ENCODE measurements around the gene DPM3. TPM values are rescaled to one million over a fixed set of nuclear protein-coding genes. Genes with fewer than 3 reads are reported as not detected.
"Not testable (repeated sequence)": the region's sequence is repeated elsewhere in the genome, so short reads cannot be mapped to it uniquely, and the experiment has no call there.

The DPM3 gene, protein sequence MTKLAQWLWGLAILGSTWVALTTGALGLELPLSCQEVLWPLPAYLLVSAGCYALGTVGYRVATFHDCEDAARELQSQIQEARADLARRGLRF
- total RNA-seq, result 100 to 1,000 TPM in 1 of 3 donors, 10 to 100 TPM in 2; 76.3 to 106 (median 78.4) TPM
- long read RNA-seq, donor 1, transcript DPM3-203 (2 exons, 409 nt), result major isoform, 15 of 20 reads
- long read RNA-seq, donor 1, partial matches to known transcripts, result 0 of 20 reads
- long read RNA-seq, donor 1, other reads (novel, unspliced or antisense), result 0 of 20 reads
- long read RNA-seq, donor 2, transcript DPM3-203 (2 exons, 409 nt), result major isoform, 11 of 23 reads
- long read RNA-seq, donor 2, transcript DPM3-202 (1 exons, 517 nt), result minor isoform, 9 of 23 reads
- long read RNA-seq, donor 2, partial matches to known transcripts, result 0 of 23 reads
- long read RNA-seq, donor 2, other reads (novel, unspliced or antisense), result 0 of 23 reads

- intact Hi-C loops (cut with DNase I, micrococcal nuclease), result no loop called here
- no peaks in the 10 kb centered on the region for H3K36me3 ChIP-seq (ENCODE audit: low read depth)
- peak; percentile 94 to 95 (median 95) for DNase-seq
- peaks cover 29% of the 10 kb centered on the region for H3K4me1 ChIP-seq (ENCODE audit: low read depth)
- H3K9me3 ChIP-seq, result no peaks in the 10 kb centered on the region
- peak within 1 kb of the TSS; percentile 53 for H3K4me3 ChIP-seq
- TF ChIP-seq, protein P1, sequence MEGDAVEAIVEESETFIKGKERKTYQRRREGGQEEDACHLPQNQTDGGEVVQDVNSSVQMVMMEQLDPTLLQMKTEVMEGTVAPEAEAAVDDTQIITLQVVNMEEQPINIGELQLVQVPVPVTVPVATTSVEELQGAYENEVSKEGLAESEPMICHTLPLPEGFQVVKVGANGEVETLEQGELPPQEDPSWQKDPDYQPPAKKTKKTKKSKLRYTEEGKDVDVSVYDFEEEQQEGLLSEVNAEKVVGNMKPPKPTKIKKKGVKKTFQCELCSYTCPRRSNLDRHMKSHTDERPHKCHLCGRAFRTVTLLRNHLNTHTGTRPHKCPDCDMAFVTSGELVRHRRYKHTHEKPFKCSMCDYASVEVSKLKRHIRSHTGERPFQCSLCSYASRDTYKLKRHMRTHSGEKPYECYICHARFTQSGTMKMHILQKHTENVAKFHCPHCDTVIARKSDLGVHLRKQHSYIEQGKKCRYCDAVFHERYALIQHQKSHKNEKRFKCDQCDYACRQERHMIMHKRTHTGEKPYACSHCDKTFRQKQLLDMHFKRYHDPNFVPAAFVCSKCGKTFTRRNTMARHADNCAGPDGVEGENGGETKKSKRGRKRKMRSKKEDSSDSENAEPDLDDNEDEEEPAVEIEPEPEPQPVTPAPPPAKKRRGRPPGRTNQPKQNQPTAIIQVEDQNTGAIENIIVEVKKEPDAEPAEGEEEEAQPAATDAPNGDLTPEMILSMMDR (IDR thresholded peaks at IDR 0.05), result no peak
- peak; percentile 69 for ATAC-seq
Observed at GRCh38 chr1:155139895-155140629, at the start of gene DPM3. DPM3 (minus strand) TSS chr1:155140531; CDS start chr1:155140240, 291 bp downstream.

- DNase-seq, result peak in 1 of 3 donors; percentile 49
- intact Hi-C loops (cut with DNase I, micrococcal nuclease); H3K36me3 ChIP-seq (ENCODE audit: low read depth); H3K9me3 ChIP-seq; H3K4me3 ChIP-seq; ATAC-seq: not testable (repeated sequence)
- H3K4me1 ChIP-seq (ENCODE audit: low read depth), result peaks cover 27% of the 10 kb centered on the region
Observed at GRCh38 chr1:155189926-155190325, 49.6 kb upstream of the DPM3 start.

GRCh38 chr1:155188268-155188667, 47.9 kb upstream of the DPM3 start:
- no peak overlapping the region for H3K4me3 ChIP-seq
- H3K9me3 ChIP-seq, result no peaks in the 10 kb centered on the region
- ATAC-seq, result no peak
- peaks cover 20% of the 10 kb centered on the region for H3K4me1 ChIP-seq (ENCODE audit: low read depth)
- no peaks in the 10 kb centered on the region for H3K36me3 ChIP-seq (ENCODE audit: low read depth)
- intact Hi-C loops (cut with DNase I, micrococcal nuclease), result no loop called here
- TF ChIP-seq, protein P1 (IDR thresholded peaks at IDR 0.05), result no peak
- peak in 2 of 3 donors; percentile 25 to 40 for DNase-seq

- no peak for ATAC-seq
- DNase-seq, result peak in 2 of 3 donors; percentile 32 to 51
- no peaks in the 10 kb centered on the region for H3K9me3 ChIP-seq
- intact Hi-C loops (cut with DNase I, micrococcal nuclease), result no loop called here
- H3K36me3 ChIP-seq (ENCODE audit: low read depth), result no peaks in the 10 kb centered on the region
- H3K4me1 ChIP-seq (ENCODE audit: low read depth), result peaks cover 20% of the 10 kb centered on the region
- TF ChIP-seq, protein P1 (IDR thresholded peaks at IDR 0.05), result no peak
- no peak overlapping the region for H3K4me3 ChIP-seq
Observed at GRCh38 chr1:155187456-155187891, 47.1 kb upstream of the DPM3 start.

DNA sequence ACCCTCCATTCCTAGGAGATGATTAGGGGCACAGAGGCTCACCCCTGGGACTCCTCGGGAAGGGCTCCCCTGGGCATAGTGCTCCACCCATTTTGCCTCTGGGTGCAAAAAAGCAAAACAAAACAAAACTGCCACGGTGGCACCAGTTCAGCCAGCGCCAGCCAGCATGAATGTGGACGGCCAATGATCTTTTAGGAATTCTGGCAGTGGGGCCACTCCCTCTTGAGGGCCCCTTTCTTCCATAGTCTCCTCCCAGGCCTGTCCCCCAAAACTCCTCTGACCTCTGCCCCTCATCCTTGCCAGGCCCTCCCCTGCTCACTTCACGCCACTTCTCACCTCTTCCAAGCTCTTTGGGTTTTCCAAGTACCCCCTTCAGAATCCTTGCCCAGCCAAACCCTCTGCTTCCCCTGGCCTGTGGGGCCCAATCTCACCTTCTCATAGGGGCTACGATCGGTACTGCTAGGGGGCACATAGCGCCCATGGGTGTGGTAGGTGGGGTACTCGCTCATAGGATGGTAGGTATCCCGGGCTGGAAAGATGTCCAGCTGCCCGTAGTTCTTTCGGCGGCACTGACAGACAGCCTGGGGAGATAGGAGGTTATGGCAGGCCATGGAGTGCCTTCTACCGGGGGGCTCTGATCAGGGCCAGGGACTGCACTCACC, 46.6 kb upstream of the DPM3 start:
- peak in 2 of 3 donors; percentile 50 to 53 for DNase-seq
- peak; percentile 22 for ATAC-seq
- no peaks in the 10 kb centered on the region for H3K9me3 ChIP-seq
- TF ChIP-seq, protein P1 (IDR thresholded peaks at IDR 0.05), result no peak
- intact Hi-C loops (cut with DNase I, micrococcal nuclease), result no loop called here
- H3K4me1 ChIP-seq (ENCODE audit: low read depth), result peaks cover 20% of the 10 kb centered on the region
- H3K36me3 ChIP-seq (ENCODE audit: low read depth), result no peaks in the 10 kb centered on the region
- H3K4me3 ChIP-seq, result no peak overlapping the region
